SU-DHL-6 (cell line): ENCODE measurements around the gene STX3.

Experiments used
- CTCF ChIP-seq: fragments of 200-600 bp; sonication (generic); IDR thresholded peaks from one replicate; pipeline ENCODE4 v1.5.1; 2017; ENCODE audit warnings: antibody characterized with exemption, mild to moderate bottlenecking, low read length, moderate library complexity; ENCODE audit not compliant: insufficient read depth, poor library complexity, severe bottlenecking
- EZH2phosphoT487 ChIP-seq: fragments of 200-600 bp; sonication (generic), shearing (Covaris generic); conservative IDR thresholded peaks from 2 replicates; pipeline ENCODE4 v1.6.1; 2018; ENCODE audit warnings: mild to moderate bottlenecking, antibody characterized with exemption, low read length, moderate library complexity, mixed read lengths

DNA sequence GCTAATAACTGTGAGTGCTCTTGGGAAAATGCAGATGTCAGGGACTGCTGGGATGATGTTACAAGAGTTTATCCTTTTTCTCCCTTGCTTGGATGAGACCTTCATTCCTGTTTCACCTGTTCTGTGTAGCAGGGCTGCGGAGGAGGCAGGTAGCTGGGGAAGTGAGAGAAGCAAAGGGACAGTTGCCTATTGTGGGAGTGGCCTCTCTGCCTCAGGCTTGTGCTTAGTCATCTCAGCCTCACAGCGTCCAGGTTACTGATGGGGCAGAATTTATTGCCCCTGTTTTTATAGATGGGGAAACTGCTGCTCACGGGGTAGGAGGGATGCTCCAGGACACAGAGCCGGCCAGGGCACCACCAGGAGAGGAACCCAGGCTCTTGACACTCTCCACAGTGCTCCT lies 1.7 kb downstream of the STX3 start:
- no peak for TF ChIP-seq CTCF
- no peak for TF ChIP-seq EZH2phosphoT487
